ENCODE results near the gene ZNF845.

- TF ChIP-seq CTCF (IDR thresholded peaks at IDR 0.05) (peak in 3 of 6 experiments; percentile 1 to 33 (median 9)), POLR2A (IDR thresholded peaks at IDR 0.05) (peak in 1 of 2 donors; percentile 63)
Measured at GRCh38 chr19:53365134-53365898, 31.8 kb downstream of the ZNF845 start, which contains the start of gene ZNF525.

All from thyroid gland (tissue), 4 donors.